Neural progenitor cell (in vitro differentiated cells): ENCODE results near the gene NR1H3. TPM values are rescaled to one million over a fixed set of nuclear protein-coding genes. Genes with fewer than 3 reads are reported as not detected.

ENCODE experiments used
- DNase-seq: peaks from one replicate; pipeline ENCODE4 v3.0.0-alpha.2; 2016; ENCODE audit warnings: low spot score
- H2AFZ ChIP-seq: fragments of 200-600 bp; sonication (generic); replicated peaks from 2 replicates; pipeline ENCODE4 v1.6.1; 2016; ENCODE audit warnings: antibody characterized with exemption
- H3F3A ChIP-seq: fragments of 200-600 bp; sonication (generic); 2 replicates; pipeline ENCODE4 v1.6.1; 2016; ENCODE audit warnings: antibody characterized with exemption, low read depth
- H3K27ac ChIP-seq: fragments of 200-600 bp; sonication (generic); 2 replicates; pipeline ENCODE4 v1.5.1; 2016; ENCODE audit warnings: mild to moderate bottlenecking
- H3K27me3 ChIP-seq: fragments of 200-600 bp; sonication (generic); 2 replicates; pipeline ENCODE4 v1.6.1; 2016; ENCODE audit warnings: mild to moderate bottlenecking, moderate library complexity
- H3K36me3 ChIP-seq: fragments of 200-600 bp; sonication (generic); 2 replicates; pipeline ENCODE4 v1.5.1; 2016
- H3K4me1 ChIP-seq: fragments of 200-600 bp; sonication (generic); 2 replicates; pipeline ENCODE4 v1.6.1; 2016; ENCODE audit warnings: mixed run types
- H3K4me2 ChIP-seq: fragments of 200-600 bp; sonication (generic); 2 replicates; pipeline ENCODE4 v1.6.1; 2016
- H3K4me3 ChIP-seq: fragments of 200-600 bp; sonication (generic); 2 replicates; pipeline ENCODE4 v1.5.1; 2016
- H3K79me2 ChIP-seq: fragments of 200-600 bp; sonication (generic); 2 replicates; pipeline ENCODE4 v1.6.1; 2016; ENCODE audit warnings: low read depth
- H3K9ac ChIP-seq: fragments of 200-600 bp; sonication (generic); 2 replicates; pipeline ENCODE4 v1.6.1; 2016
- H3K9me3 ChIP-seq: fragments of 200-600 bp; sonication (generic); 2 replicates; pipeline ENCODE4 v1.5.1; 2016; ENCODE audit warnings: low read depth
- H4K20me1 ChIP-seq: fragments of 200-600 bp; sonication (generic); 2 replicates; pipeline ENCODE4 v1.6.1; 2016; ENCODE audit warnings: low read depth
- H3K27ac Mint-ChIP-seq: 3 replicates; pipeline ENCODE4 v1.8.0; 2021; ENCODE audit warnings: mixed read lengths
- H3K27me3 Mint-ChIP-seq: 2 replicates; pipeline ENCODE4 v1.8.0; 2022; ENCODE audit warnings: low read depth, mild to moderate bottlenecking, inconsistent platforms, moderate library complexity, mixed read lengths; ENCODE audit not compliant: insufficient read depth
- H3K36me3 Mint-ChIP-seq: 3 replicates; pipeline ENCODE4 v1.8.0; 2021; ENCODE audit warnings: mixed read lengths
- H3K4me1 Mint-ChIP-seq: 3 replicates; pipeline ENCODE4 v1.8.0; 2021; ENCODE audit warnings: mixed read lengths
- H3K4me3 Mint-ChIP-seq: 3 replicates; pipeline ENCODE4 v1.8.0; 2021; ENCODE audit warnings: mild to moderate bottlenecking, moderate library complexity, mixed read lengths
- H3K9me3 Mint-ChIP-seq: 3 replicates; pipeline ENCODE4 v1.8.0; 2020; ENCODE audit warnings: mixed read lengths
- CTCF ChIP-seq: fragments of 200-600 bp; sonication (generic); IDR thresholded peaks from 2 replicates; pipeline ENCODE4 v1.5.1; 2017; ENCODE audit warnings: antibody characterized with exemption, mild to moderate bottlenecking
- EZH2 ChIP-seq: fragments of 200-600 bp; sonication (generic); IDR thresholded peaks from 2 replicates; pipeline ENCODE4 v1.6.1; 2017; ENCODE audit warnings: antibody characterized with exemption, mild to moderate bottlenecking, moderate library complexity
- EZH2phosphoT487 ChIP-seq: fragments of 200-600 bp; sonication (generic); IDR thresholded peaks from 2 replicates; pipeline ENCODE4 v1.6.1; 2017; ENCODE audit warnings: antibody characterized with exemption
- total RNA-seq: library from RNA; depleted of rRNA; stranded (reverse); fragments of >200 nt; gene quantifications from 2 replicates; pipeline ENCODE4 v1.2.3, GENCODE V29; 2015; ENCODE audit warnings: low replicate concordance

NR1H3 gene
- total RNA-seq, 1 donor from 2014 or later, result 7.5 TPM

GRCh38 chr11:47274495-47275235 is 16.9 kb downstream of the NR1H3 start:
- peaks cover 2% of the 10 kb centered on the region for H3K27me3 Mint-ChIP-seq
- no peaks in the 10 kb centered on the region for H3K36me3 ChIP-seq
- H3K9me3 Mint-ChIP-seq, result no peaks in the 10 kb centered on the region
- TF ChIP-seq CTCF (no peak), EZH2 (no peak), EZH2phosphoT487 (no peak)
- peaks cover 34% of the 10 kb centered on the region for H3K79me2 ChIP-seq
- no peak overlapping the region for H3K4me3 Mint-ChIP-seq
- H3K9ac ChIP-seq, result no peak overlapping the region
- no peak overlapping the region for H3K27ac Mint-ChIP-seq
- H4K20me1 ChIP-seq, result peaks cover 31% of the 10 kb centered on the region
- no peaks in the 10 kb centered on the region for H3K9me3 ChIP-seq
- H3K4me1 ChIP-seq, result peaks cover 6% of the 10 kb centered on the region
- H3K4me2 ChIP-seq, result no peak overlapping the region
- no peak overlapping the region for H3K4me3 ChIP-seq
- peaks cover 19% of the 10 kb centered on the region for H3K36me3 Mint-ChIP-seq
- no peaks in the 10 kb centered on the region for H3K27me3 ChIP-seq
- peaks cover 18% of the 10 kb centered on the region for H3F3A ChIP-seq
- no peak overlapping the region for H3K27ac ChIP-seq
- no peak for DNase-seq
- H2AFZ ChIP-seq, result no peak overlapping the region
- H3K4me1 Mint-ChIP-seq, result peaks cover 21% of the 10 kb centered on the region

DNA sequence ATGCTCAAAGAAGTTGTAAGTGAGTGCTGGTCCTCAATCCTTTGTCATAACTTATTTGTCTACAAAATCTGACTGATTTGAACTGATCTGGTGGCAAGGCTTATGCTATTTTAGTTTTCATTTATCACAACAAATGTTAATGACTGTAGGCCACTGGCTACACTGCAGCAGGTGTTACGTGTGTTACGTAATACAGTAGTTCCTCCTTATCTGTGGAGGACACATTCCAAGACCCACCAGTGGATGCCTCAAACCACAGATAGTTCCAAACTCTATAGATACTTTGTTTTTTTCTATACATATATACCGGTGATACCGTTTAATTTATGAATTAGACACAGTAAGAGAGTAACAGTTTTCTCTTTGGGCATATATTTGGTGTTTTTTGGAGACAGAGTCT is 19.1 kb downstream of the NR1H3 start:
- Mint-ChIP-seq H3K9me3 (no peaks in the 10 kb centered on the region), H3K4me1 (peaks cover 8% of the 10 kb centered on the region), H3K36me3 (peaks cover 29% of the 10 kb centered on the region), H3K27me3 (peaks cover 2% of the 10 kb centered on the region), H3K27ac (no peak overlapping the region), H3K4me3 (no peak overlapping the region)
- no peaks in the 10 kb centered on the region for H3K27me3 ChIP-seq
- H3K4me2 ChIP-seq, result no peak overlapping the region
- H4K20me1 ChIP-seq, result peaks cover 15% of the 10 kb centered on the region
- no peak overlapping the region for H3K27ac ChIP-seq
- no peak overlapping the region for H2AFZ ChIP-seq
- H3F3A ChIP-seq, result peaks cover 3% of the 10 kb centered on the region
- H3K9ac ChIP-seq, result no peak overlapping the region
- H3K4me1 ChIP-seq, result no peaks in the 10 kb centered on the region
- DNase-seq, result no peak
- TF ChIP-seq EZH2phosphoT487 (no peak), EZH2 (no peak), CTCF (no peak)
- peaks cover 18% of the 10 kb centered on the region for H3K79me2 ChIP-seq
- no peak overlapping the region for H3K4me3 ChIP-seq
- H3K9me3 ChIP-seq, result no peaks in the 10 kb centered on the region
- H3K36me3 ChIP-seq, result no peaks in the 10 kb centered on the region

GRCh38 chr11:47278058-47278457 is 20.3 kb downstream of the NR1H3 start:
- Histone ChIP-seq H3K4me2 (no peak overlapping the region), H3F3A (no peaks in the 10 kb centered on the region), H3K9me3 (no peaks in the 10 kb centered on the region), H3K79me2 (peaks cover 8% of the 10 kb centered on the region), H3K9ac (no peak overlapping the region), H3K36me3 (no peaks in the 10 kb centered on the region), H3K4me1 (no peaks in the 10 kb centered on the region), H4K20me1 (peaks cover 4% of the 10 kb centered on the region), H3K27me3 (no peaks in the 10 kb centered on the region), H3K4me3 (no peak overlapping the region), H3K27ac (no peak overlapping the region), H2AFZ (no peak overlapping the region)
- no peak overlapping the region for H3K27ac Mint-ChIP-seq
- H3K9me3 Mint-ChIP-seq, result no peaks in the 10 kb centered on the region
- TF ChIP-seq CTCF (no peak), EZH2 (no peak), EZH2phosphoT487 (no peak)
- no peak overlapping the region for H3K4me3 Mint-ChIP-seq
- H3K27me3 Mint-ChIP-seq, result peaks cover 2% of the 10 kb centered on the region
- no peaks in the 10 kb centered on the region for H3K4me1 Mint-ChIP-seq
- DNase-seq, result no peak
- peaks cover 33% of the 10 kb centered on the region for H3K36me3 Mint-ChIP-seq
